B cell (primary cell): ENCODE results near the gene CHAC1.

Experiments
- CTCF ChIP-seq: fragments of 200-600 bp; IDR thresholded peaks from one replicate; pipeline ENCODE4 v1.8.0; 2022; ENCODE audit warnings: antibody characterized with exemption, mild to moderate bottlenecking
- EZH2 ChIP-seq: IDR thresholded peaks from 2 replicates; pipeline ENCODE4 v1.6.1; 2012; ENCODE audit warnings: borderline replicate concordance, low read depth, mild to moderate bottlenecking, moderate library complexity, low read length; ENCODE audit not compliant: insufficient read depth, poor library complexity, severe bottlenecking

GRCh38 chr15:40985541-40986330, 32.5 kb downstream of the CHAC1 start:
- TF ChIP-seq CTCF (no peak), EZH2 (no peak)
